Ishikawa (cell line): ENCODE results near the gene MSMP.

Experiments
- CEBPB ChIP-seq: IDR thresholded peaks from 2 replicates; pipeline ENCODE4 v1.6.1; 2012
- CREB1 ChIP-seq: IDR thresholded peaks from 2 replicates; pipeline ENCODE4 v1.6.1; 2012; ENCODE audit warnings: low read depth
- EGR1 ChIP-seq: IDR thresholded peaks from 2 replicates; pipeline ENCODE4 v1.6.1; 2012
- EP300 ChIP-seq: IDR thresholded peaks from 2 replicates; pipeline ENCODE4 v1.6.1; 2012; ENCODE audit warnings: borderline replicate concordance
- FOXM1 ChIP-seq: IDR thresholded peaks from 2 replicates; pipeline ENCODE4 v1.6.1; 2012; ENCODE audit warnings: low read depth, borderline replicate concordance
- MAX ChIP-seq: IDR thresholded peaks from 2 replicates; pipeline ENCODE4 v1.6.1; 2012
- NFIC ChIP-seq: IDR thresholded peaks from 2 replicates; pipeline ENCODE4 v1.6.1; 2012
- RAD21 ChIP-seq: IDR thresholded peaks from 2 replicates; pipeline ENCODE4 v1.6.1; 2012; ENCODE audit warnings: low read depth
- REST ChIP-seq: IDR thresholded peaks from 2 replicates; pipeline ENCODE4 v1.6.1; 2012; ENCODE audit warnings: low read depth, mild to moderate bottlenecking
- TAF1 ChIP-seq: IDR thresholded peaks from 2 replicates; pipeline ENCODE4 v1.6.1; 2012; ENCODE audit warnings: low read depth, mild to moderate bottlenecking
- TCF12 ChIP-seq: IDR thresholded peaks from 2 replicates; pipeline ENCODE4 v1.6.1; 2012; ENCODE audit warnings: low read depth
- TEAD4 ChIP-seq: IDR thresholded peaks from 2 replicates; pipeline ENCODE4 v1.6.1; 2012
- USF1 ChIP-seq: IDR thresholded peaks from 2 replicates; pipeline ENCODE4 v1.6.1; 2012
- YY1 ChIP-seq: IDR thresholded peaks from 2 replicates; pipeline ENCODE4 v1.6.1; 2012; ENCODE audit warnings: low read depth
- ZBTB7A ChIP-seq: IDR thresholded peaks from 2 replicates; pipeline ENCODE4 v1.6.1; 2012; ENCODE audit warnings: low read depth

Gene MSMP

GRCh38 chr9:35723908-35724307 lies 30.2 kb downstream of the MSMP start:
- TF ChIP-seq REST (no peak), CEBPB (no peak), NFIC (no peak), MAX (no peak), TAF1 (no peak), EGR1 (no peak)

GRCh38 chr9:35723426-35723825 lies 30.6 kb downstream of the MSMP start:
- no peak for TF ChIP-seq CEBPB
- no peak for TF ChIP-seq ZBTB7A
- no peak for TF ChIP-seq MAX
- TF ChIP-seq TEAD4 = no peak
- no peak for TF ChIP-seq NFIC

GRCh38 chr9:35719546-35719945 lies 34.5 kb downstream of the MSMP start:
- TF ChIP-seq YY1 (no peak), USF1 (no peak), NFIC (no peak), CREB1 (no peak), ZBTB7A (no peak), TCF12 (no peak), CEBPB (no peak), FOXM1 (no peak), REST (no peak), TAF1 (no peak), TEAD4 (no peak), RAD21 (no peak)

- no peak for TF ChIP-seq ZBTB7A
- no peak for TF ChIP-seq MAX
- TF ChIP-seq EP300 = no peak
- no peak for TF ChIP-seq NFIC
- no peak for TF ChIP-seq REST
- TF ChIP-seq USF1 = no peak
- TF ChIP-seq EGR1 = no peak
- no peak for TF ChIP-seq FOXM1
- TF ChIP-seq CREB1 = no peak
- no peak for TF ChIP-seq TAF1
These were observed 35.2 kb downstream of the MSMP start for GRCh38 chr9:35718721-35719511.

GRCh38 chr9:35717132-35717870 lies 36.8 kb downstream of the MSMP start:
- TF ChIP-seq REST (no peak), MAX (no peak), CREB1 (no peak), ZBTB7A (no peak), TAF1 (no peak), RAD21 (no peak), USF1 (no peak), CEBPB (no peak), YY1 (no peak), EP300 (no peak), FOXM1 (no peak), TCF12 (no peak), TEAD4 (no peak), NFIC (no peak), EGR1 (no peak)
